GM19351 (cell line): ENCODE results near the gene FNDC8.
"Not testable (repeated sequence)": the region's sequence is repeated elsewhere in the genome, so short reads cannot be mapped to it uniquely, and the experiment has no call there.

Experiments used
- ATAC-seq: cut with Tn5 transposase; IDR thresholded peaks from one replicate; pipeline ENCODE4 v1.9.1; 2021; ENCODE audit warnings: mild to moderate bottlenecking, moderate library complexity; ENCODE audit not compliant: unreplicated experiment

The FNDC8 gene

GRCh38 chr17:35094902-35095301, 26.5 kb upstream of the FNDC8 start:
- ATAC-seq = no peak

- ATAC-seq = no peak
Measured at GRCh38 chr17:35095741-35096140, 25.7 kb upstream of the FNDC8 start.

DNA sequence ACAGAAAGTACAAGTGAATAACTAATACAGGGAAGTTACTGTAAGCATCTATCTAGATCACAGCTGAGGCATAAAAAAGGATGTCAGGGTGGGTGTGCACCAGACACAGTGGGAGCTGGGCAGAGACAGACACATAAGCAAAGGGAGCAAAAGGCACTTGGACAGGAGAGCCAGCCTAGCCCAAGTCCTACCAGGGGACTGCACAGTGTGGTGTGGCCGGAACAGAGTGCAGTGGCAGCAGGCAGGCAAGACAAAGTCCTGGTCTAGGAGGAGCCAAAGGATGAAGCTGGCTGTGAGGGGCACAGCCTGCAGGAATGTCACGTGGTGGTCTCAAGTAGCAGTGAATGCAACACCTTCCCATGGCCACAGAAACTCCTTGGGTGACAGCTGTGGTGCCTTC, 23.6 kb upstream of the FNDC8 start:
- no peak for ATAC-seq

DNA sequence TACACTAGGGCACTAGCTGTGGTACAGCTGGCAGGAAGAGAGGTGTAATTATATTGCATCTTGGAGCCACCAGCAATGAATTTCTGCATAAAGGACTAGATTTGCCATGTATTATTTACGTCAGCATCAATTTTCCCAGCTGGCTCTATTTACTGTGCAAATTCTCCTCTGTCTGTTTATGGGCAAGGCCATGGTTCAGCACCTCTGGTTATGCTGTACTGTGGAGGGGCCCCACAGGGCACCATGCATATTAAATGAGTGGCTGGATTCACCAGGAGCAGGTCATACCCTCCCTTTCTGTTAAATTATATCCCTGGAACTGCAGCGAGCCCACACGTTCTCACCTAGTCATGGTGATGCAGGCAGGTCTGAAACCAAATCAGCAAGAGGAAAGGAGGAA, 21.5 kb upstream of the FNDC8 start:
- ATAC-seq = no peak

- ATAC-seq = no peak
Measured at GRCh38 chr17:35101036-35101435, 20.4 kb upstream of the FNDC8 start.

DNA sequence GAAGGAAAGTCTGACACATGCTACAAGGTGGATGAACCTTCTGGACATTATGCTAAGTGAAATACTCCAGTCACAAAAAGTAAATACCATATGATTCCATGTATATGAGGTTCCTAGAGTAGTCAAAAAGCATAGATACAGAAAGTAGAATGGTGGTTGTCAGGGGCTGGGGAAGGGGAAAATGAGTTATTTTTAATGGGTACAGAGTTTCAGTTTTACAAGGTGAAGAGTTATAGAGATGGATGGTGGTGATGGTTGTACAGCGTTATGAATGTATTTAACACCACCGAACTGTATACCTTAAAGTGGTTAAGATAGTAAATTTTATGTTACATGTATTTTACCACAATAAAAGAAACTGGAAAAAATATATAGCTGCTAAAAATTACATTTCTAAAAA, 19.7 kb upstream of the FNDC8 start:
- no peak for ATAC-seq

DNA sequence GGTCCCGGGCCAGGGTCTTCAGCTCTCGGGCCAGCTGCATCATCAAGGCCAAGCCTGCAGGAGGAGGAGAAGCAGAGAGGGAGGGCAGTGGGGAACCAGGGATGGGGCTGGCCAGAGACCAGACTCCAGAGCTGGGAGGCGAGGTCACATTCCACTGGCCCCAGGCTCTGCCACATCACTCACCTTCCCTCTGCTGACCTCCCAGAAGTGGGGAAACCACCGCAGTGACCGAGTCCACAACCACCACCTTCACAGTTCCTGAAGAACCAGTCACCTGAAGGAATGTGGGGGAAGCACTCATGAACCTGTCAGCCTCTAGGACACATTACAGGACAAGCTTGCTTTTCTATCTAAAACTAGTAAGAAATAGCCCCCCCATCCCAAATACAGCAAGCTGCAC, 18.1 kb upstream of the FNDC8 start:
- ATAC-seq = no peak

DNA sequence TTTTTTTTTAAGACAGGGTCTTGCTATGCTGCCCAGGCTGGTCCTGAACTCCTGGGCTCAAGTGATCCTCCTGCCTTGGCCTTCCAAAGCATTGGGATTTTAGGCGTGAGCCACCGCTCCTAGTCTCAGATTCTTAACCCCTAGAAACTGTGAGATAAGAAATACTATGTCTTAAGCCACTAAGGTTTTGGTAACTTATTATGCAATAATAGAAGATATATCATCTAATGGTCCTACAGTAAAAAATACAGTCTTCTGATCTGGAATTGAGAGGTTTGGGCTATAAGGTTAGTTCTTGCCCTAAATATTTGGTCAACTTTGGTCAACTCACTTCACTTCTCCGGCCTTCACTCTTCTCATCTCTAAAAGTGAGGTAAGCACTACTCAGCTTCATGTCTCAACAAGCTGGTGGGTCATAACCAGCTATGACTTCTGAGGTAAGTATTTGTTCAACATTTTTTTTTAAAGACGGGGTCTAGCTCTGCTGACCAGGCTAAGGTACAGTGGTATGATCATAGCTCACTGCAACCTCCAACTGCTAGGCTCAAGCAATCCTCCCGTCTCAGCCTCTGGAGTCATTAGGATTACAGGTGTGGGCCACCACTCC, 16.5 kb upstream of the FNDC8 start:
- no peak for ATAC-seq

- ATAC-seq = not testable (repeated sequence)
Measured at GRCh38 chr17:35110791-35111190, 10.6 kb upstream of the FNDC8 start.

DNA sequence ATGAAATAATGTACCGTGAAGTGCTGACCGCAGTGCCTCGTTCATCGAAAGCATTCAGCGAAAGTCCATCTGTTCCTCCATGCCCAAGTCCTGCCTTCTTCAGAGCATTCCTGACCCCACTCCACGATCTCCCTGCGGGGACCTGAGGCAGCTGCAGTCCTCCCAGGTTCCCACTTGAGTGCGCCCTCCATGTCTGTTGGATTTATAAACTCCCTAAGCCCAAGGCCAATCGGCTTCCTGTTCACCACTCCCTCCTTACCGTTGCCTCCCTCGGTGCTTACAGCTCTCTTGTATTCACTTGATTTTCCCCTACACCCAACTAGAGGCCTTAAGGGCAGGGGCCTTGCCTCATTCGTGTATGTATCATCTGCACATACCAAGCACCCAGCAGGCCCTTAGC, 4.6 kb upstream of the FNDC8 start:
- ATAC-seq = no peak

DNA sequence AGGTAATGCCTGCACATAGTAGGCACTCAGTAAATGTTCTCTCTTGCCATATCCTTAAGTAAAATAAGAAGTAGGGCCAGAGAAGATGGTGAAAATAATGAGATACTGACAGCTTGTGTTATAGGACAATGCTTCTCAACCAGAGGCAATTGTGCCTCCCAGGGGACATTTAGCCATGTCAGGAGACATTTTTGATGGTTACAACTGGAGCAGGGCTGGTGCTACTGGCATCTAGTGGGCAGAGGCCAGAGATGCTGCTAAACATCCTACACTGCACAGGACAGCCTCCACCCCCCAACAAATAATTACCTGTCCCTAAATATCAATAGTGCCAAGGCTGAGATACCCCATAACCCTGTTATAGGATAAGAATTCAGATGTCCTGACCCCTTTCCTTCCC, 3.4 kb upstream of the FNDC8 start:
- ATAC-seq = no peak

GRCh38 chr17:35119370-35120165, 1.8 kb upstream of the FNDC8 start, which contains the start of gene RAD51D:
RAD51D (minus strand) TSS chr17:35119860; CDS start chr17:35119613, 247 bp downstream.
- ATAC-seq = peak; percentile 77

DNA sequence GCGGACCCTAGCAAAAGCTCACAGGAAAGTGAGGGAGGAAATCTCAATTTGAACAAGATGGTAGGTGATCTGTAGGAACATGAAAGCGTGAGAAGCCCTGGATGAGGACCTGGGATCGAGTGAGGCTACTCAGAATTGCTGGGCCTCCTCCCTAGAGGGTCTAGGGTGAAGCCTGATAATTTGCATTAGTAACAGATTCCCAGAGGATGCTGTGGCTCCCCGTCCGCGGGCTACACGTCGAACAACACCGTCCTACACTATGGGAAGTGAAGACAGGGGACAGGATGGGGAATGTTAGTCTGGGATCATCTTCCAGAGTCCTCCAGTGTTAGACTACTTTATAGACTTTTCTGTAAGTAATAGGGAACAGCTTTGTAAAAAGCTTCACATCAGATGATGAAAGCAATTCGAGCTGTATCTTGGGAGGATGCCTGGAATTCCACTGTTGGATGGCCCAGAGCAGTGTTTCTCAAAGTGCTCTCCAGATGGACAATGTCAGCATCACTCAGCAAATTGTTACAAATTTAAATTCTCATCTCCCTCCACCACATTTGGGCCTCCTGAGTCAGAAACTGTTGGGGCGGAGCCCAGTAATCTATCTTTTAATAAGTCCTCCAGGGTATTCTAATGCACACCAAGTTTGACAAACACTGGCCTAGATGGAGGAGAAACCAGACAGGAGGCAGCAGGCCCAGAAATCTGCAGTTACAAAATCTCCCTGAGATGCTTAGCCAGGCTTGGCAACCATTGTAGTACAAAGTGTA, 6.5 kb downstream of the FNDC8 start:
- no peak for ATAC-seq

- ATAC-seq = no peak
Measured at GRCh38 chr17:35129154-35129972, 7.9 kb downstream of the FNDC8 start.

GRCh38 chr17:35129973-35130351, 8.5 kb downstream of the FNDC8 start:
- no peak for ATAC-seq

DNA sequence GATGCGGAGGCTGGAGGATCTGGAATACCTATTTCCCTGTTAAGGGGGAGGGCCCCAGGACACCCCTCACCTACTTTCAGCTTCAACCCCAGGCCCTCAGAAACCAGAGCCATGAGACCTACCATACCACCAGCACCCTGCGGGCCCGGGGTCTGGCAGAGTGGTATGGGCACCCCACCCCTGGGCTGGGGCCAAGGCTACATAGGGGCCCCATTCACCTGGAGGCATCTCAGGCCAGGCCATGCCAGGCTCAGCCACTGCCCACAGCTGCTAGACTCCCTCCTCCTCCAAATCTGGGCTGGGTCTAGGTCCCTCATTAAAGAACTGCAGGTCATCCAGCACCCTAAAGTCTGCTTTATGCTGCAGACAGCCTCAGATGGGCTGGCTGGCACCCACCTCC, 9.0 kb downstream of the FNDC8 start:
- no peak for ATAC-seq

DNA sequence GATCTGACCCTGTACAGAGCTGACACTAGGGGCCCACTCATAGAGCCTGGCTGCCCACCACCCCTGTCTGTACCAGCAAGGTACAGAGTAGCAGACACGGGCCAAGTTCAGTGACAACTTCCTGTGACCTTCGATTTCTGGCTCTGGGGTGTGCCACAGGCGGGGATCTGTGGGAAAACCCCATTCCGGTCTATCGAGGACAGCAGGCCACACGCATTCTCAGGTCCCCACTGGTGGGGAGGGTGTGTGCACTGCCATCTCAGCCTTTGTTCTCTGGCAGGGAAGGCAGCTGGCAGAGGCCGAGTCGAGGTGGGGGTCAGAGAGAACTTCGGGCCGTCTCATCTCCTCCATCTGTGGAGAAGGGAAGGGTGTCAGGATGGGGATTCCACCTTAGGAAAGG, 10.7 kb downstream of the FNDC8 start:
- ATAC-seq = no peak

- no peak for ATAC-seq
Measured at GRCh38 chr17:35132816-35133550, 11.6 kb downstream of the FNDC8 start.

- ATAC-seq = no peak
Measured at GRCh38 chr17:35135322-35135721, 13.9 kb downstream of the FNDC8 start.

DNA sequence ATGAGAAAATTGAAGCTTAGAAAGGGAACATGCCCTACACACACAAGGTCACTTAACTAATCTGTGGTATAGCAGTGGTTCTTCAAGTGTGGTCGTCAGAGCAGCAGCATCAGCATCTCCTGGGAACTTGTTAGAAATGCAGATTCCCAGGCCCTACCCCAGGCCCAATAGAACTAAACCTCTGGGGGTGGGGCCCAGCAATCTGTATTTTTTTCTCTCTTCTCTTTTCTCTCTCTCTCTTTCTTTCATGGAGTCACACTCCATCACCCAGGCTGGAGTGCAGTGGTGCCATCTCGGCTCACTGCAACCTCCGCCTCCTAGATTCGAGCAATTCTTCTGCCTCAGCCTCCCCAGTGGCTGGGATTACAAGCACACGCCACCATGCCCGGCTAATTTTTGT, 16.8 kb downstream of the FNDC8 start:
- ATAC-seq = no peak
